ENCODE measurements around the gene SERPINF2.
"Not testable (repeated sequence)": the region's sequence is repeated elsewhere in the genome, so short reads cannot be mapped to it uniquely, and the experiment has no call there.

SERPINF2 gene

GRCh38 chr17:1736348-1737281, 6.1 kb upstream of the SERPINF2 start:
- DNase-seq: no peak

GRCh38 chr17:1737531-1738291, 5.0 kb upstream of the SERPINF2 start:
- no peak for DNase-seq

DNA sequence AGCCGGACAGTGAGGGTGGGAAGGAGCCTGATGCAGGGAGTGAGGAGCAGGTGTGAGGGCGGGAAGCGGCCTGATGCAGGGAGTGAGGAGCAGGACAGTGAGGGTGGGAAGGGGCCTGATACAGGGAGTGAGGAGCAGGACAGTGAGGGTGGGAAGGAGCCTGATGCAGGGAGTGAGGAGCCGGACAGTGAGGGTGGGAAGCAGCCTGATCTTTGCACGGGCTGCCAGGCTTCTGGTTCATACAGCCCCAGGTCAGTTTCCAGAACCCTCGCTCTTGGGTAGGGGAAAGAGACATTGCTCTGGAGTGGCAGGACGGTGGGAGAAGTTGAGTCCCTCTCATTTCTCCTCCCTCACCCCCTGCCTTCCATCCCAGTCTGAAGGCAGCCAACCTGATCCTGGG, 772 bp upstream of the SERPINF2 start:
- DNase-seq: not testable (repeated sequence)

- DNase-seq: no peak
Observed at GRCh38 chr17:1743088-1743439, 393 bp downstream of the SERPINF2 start.

GRCh38 chr17:1744551-1745512, 2.2 kb downstream of the SERPINF2 start:
- no peak for DNase-seq

DNA sequence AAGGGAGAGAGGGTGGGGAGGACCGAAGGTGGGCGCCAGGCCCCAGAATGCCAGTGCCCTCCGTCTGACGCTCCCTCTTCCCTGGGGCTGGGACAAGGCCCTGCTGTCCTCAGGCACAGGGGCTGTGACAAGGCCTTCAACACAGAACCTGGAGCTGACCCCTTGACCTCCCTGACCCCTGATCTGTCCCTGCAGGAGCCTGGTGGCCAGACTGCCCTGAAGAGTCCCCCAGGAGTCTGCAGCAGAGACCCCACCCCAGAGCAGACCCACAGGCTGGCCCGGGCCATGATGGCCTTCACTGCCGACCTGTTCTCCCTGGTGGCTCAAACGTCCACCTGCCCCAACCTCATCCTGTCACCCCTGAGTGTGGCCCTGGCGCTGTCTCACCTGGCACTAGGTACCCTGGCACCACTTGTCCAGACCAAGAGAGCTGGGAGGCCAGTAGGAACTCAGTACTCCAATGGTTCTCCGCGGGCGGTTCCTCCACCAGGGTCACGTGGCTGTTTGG, 2.9 kb downstream of the SERPINF2 start:
- no peak for DNase-seq

DNA sequence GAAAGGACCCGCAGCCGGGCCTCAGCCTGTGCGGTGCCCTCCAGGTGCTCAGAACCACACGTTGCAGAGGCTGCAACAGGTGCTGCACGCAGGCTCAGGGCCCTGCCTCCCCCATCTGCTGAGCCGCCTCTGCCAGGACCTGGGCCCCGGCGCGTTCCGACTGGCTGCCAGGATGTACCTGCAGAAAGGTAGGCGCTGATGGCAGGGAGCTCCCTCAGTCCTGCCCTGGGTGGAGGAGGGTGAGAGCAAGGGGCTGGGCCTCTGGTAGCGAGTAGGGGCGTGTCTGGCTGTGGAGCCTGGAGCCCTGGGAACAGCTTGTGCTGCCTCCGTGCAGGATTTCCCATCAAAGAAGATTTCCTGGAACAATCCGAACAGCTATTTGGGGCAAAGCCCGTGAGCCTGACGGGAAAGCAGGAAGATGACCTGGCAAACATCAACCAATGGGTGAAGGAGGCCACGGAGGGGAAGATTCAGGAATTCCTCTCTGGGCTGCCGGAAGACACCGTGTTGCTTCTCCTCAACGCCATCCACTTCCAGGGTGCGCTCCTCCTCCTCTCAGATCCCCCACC, 4.4 kb downstream of the SERPINF2 start:
- no peak for DNase-seq

DNA sequence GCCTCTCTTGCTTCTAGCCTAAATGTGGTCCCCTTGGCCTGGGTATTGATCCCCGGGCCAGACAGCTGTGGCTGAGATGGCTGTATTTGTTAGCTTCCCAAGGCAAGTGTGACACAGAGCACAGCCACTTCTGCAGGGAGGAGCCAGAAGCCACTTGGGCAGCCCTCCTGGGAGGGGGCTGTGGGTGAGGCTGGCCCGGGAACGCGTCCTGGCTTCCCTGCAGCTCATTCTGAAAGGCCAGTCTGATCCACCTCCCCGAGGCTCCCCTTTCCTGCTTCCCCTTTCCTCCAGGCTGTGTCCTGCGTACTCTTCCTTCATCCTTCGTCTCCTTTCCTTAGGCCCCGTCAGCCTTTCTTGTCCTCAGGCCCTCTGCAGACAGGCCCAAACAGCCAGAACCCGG, 8.0 kb downstream of the SERPINF2 start:
- no peak for DNase-seq

- no peak for DNase-seq
Observed at GRCh38 chr17:1752425-1753262, 10.0 kb downstream of the SERPINF2 start.

DNA sequence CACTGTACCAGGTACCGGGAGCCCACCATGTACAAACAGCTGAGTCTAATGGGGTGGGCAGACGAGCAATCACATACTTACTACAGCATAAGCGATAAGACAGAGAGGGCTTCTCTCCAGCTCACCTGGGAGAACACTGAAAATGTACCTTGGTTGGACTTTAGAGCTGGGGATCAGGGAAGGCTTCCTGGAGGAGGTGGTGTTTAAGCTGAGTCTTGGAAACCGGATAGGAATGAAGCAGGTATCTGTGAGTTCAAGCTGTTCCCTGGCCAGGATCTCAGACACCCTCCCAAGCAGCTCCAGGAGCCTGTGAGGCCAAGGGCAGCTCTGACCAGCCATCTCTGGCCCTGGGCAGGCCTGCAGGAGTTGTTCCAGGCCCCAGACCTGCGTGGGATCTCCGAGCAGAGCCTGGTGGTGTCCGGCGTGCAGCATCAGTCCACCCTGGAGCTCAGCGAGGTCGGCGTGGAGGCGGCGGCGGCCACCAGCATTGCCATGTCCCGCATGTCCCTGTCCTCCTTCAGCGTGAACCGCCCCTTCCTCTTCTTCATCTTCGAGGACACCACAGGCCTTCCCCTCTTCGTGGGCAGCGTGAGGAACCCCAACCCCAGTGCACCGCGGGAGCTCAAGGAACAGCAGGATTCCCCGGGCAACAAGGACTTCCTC, 11.2 kb downstream of the SERPINF2 start:
- no peak for DNase-seq

GRCh38 chr17:1754430-1755112, 11.9 kb downstream of the SERPINF2 start:
- DNase-seq: no peak

- DNase-seq: no peak
Observed at GRCh38 chr17:1755252-1755826, 12.7 kb downstream of the SERPINF2 start.

DNA sequence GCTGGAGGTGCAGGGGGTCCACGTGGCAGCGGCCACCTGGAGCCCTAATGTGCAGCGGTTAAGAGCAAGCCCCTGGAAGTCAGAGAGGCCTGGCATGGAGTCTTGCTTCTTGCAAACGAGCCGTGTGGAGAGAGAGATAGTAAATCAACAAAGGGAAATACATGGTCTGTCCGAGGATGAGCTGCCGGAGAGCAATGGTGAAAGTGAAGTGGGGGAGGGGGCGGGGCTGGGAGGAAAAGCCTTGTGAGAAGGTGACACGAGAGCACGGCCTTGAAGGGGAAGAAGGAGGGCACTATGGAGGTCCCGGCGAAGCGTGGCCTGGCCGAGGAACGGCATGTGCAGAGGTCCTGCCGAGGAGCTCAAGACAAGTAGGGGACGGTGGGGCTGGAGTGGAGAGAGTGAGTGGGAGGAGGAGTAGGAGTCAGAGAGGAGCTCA, 13.2 kb downstream of the SERPINF2 start:
- no peak for DNase-seq

DNA sequence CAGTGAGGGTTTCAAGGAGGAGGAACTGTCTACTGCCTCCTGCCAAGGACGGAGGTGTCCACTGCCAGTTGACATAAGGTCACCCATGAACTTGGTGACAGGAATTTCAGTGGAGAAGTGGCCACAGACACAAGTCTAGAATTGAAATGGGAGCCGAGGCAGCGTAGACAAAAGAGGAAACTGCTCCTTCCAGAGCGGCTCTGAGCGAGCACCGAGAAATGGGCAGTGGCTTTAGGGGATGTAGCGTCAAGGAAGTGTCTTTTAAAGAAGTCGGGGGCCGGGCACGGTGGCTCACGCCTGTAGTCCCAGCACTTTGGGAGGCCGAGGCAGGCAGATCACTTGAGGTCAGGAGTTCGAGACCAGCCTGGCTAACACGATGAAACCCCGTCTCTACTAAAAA, 16.1 kb downstream of the SERPINF2 start:
- DNase-seq: no peak

GRCh38 chr17:1759529-1759928, 16.9 kb downstream of the SERPINF2 start:
- no peak for DNase-seq

GRCh38 chr17:1762233-1762900, 19.7 kb downstream of the SERPINF2 start:
- no peak for DNase-seq

DNA sequence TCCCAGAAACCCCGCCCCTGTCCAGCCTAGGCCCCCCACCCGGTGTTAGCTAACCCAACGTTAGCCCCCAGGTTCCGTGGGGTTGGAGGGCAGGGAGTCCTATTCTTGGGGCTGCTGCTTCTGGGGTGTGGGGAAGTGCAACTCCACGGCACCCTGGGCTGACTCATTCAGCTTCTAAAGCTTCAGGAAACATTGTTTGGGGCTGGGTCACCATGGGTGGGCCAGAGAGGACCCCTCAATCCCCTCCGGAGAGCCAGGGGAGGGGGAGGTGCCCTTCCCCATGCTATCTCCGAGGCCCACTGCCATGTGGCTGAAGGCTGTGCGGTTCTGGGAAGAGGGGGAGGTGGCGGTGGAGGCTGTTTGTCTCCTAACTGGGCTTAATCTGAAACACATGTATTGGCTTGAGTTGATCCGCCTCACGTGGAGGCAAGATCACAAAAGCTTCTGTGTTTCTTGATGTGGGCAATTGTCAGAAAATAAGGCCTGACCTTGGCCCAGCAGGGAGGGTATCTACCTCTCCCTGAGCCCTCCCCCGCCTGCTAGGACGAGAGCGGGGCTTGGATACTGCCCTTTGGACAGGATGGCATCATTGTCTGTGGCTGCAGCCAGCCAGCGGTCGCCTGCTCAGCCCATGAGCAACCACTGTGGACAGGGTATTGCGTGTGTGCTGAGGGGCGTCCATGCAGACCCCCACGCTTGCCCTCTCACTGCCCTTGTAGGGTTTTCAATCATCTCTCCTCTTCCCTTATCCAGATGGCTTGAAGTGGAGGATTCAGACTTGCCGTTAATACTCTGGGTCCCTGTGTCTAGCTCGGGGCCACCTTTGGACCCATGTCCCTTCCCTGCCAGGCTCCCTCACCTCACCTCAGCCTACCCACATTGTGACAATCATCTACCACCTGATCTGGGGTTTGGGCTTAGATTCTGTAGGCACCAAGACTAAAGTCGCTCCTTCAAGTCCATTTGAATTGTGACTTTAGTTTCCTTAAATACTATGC, 20.5 kb downstream of the SERPINF2 start:
- DNase-seq: no peak

GRCh38 chr17:1764284-1764683, 21.6 kb downstream of the SERPINF2 start:
- DNase-seq: peak; percentile 43
